Calu3 (cell line): ENCODE results near the gene TRIM45. TPM values are rescaled to one million over a fixed set of nuclear protein-coding genes. Genes with fewer than 3 reads are reported as not detected.
A peak's percentile ranks its signal among the peaks of the same experiment; 100 is the strongest.
"Not testable (repeated sequence)": the region's sequence is repeated elsewhere in the genome, so short reads cannot be mapped to it uniquely, and the experiment has no call there.

ENCODE experiments used
- BruUV-seq: library from RNA; stranded (reverse); fragments of 400-500 nt; replicated peaks from 2 replicates; lab custom pipeline; 2021; lab: Mats Ljungman, UMichigan
- CTCF ChIA-PET: fragments of 300-600 bp; sonication (Branson Sonifier 250); formaldehyde crosslinking; loops from one replicate; lab custom pipeline; 2022; ENCODE audit warnings: antibody characterized with exemption; lab: Charles Lee
- DNase-seq: peaks from one replicate; pipeline ENCODE4 v3.0.0; 2022
- H3K27ac Mint-ChIP-seq: one replicate; pipeline ENCODE4 v1.8.0; 2022; ENCODE audit warnings: mixed read lengths; ENCODE audit not compliant: unreplicated experiment
- H3K27me3 Mint-ChIP-seq: one replicate; pipeline ENCODE4 v1.8.0; 2022; ENCODE audit warnings: mixed read lengths; ENCODE audit not compliant: unreplicated experiment
- H3K36me3 Mint-ChIP-seq: one replicate; pipeline ENCODE4 v1.8.0; 2022; ENCODE audit warnings: mild to moderate bottlenecking, moderate library complexity, mixed read lengths; ENCODE audit not compliant: insufficient read depth, unreplicated experiment
- H3K4me1 Mint-ChIP-seq: one replicate; pipeline ENCODE4 v1.8.0; 2022; ENCODE audit warnings: mild to moderate bottlenecking, low read depth, mixed read lengths; ENCODE audit not compliant: unreplicated experiment
- H3K4me3 Mint-ChIP-seq: one replicate; pipeline ENCODE4 v1.8.0; 2022; ENCODE audit warnings: mild to moderate bottlenecking, low read depth, moderate library complexity, mixed read lengths; ENCODE audit not compliant: unreplicated experiment
- H3K9me3 Mint-ChIP-seq: one replicate; pipeline ENCODE4 v1.8.0; 2022; ENCODE audit warnings: low read depth, mixed read lengths; ENCODE audit not compliant: unreplicated experiment
- CTCF ChIP-seq: fragments of 200-600 bp; IDR thresholded peaks from one replicate; pipeline ENCODE4 v1.8.0; 2022; ENCODE audit warnings: antibody characterized with exemption; ENCODE audit not compliant: unreplicated experiment
- intact Hi-C: fragments of 100-400 bp; cut with micrococcal nuclease; formaldehyde crosslinking; loops from one replicate; pipeline ENCODE4 v1.10.0; 2022; ENCODE audit not compliant: unreplicated experiment
- total RNA-seq: library from RNA; stranded (reverse); gene quantifications from 2 replicates; pipeline ENCODE4 v1.2.3, GENCODE V29; 2022

The TRIM45 gene
- total RNA-seq, 1 experiment from 2014 or later = 4.3 TPM

- intact Hi-C loops = no loop called here
- BruUV-seq = no TSS peak
- CTCF ChIA-PET = no interaction called here
- H3K9me3 Mint-ChIP-seq = no peaks in the 10 kb centered on the region
- TF ChIP-seq CTCF = no peak
- H3K27ac Mint-ChIP-seq = no peak overlapping the region
- H3K4me3 Mint-ChIP-seq = no peak overlapping the region
- H3K36me3 Mint-ChIP-seq = peaks cover 16% of the 10 kb centered on the region
- H3K4me1 Mint-ChIP-seq = peaks cover 23% of the 10 kb centered on the region
- H3K27me3 Mint-ChIP-seq = no peaks in the 10 kb centered on the region
- no peak for DNase-seq
Measured at GRCh38 chr1:117107364-117107763, 14.2 kb downstream of the TRIM45 start.

DNA sequence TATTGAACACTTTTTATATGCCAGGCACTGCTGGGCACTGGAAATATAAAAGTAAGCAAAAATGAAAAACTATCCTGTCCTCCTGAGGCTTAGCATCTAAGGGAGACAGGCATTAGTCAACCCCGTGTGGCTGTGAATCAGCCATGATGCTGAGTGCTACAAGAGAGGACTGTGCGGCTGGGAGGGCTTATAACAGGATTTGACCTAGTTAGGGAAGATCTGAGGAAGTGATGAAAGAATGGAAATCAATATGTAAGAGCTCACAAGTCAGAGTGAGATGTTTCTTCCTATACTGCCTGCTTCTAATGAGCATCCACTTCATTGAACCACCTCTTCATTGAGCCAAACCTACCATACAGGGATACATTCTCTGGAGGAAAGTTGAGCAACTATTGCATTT lies 15.1 kb downstream of the TRIM45 start:
- peaks cover 16% of the 10 kb centered on the region for H3K36me3 Mint-ChIP-seq
- no peaks in the 10 kb centered on the region for H3K9me3 Mint-ChIP-seq
- no peak overlapping the region for H3K27ac Mint-ChIP-seq
- H3K4me1 Mint-ChIP-seq = peaks cover 23% of the 10 kb centered on the region
- H3K4me3 Mint-ChIP-seq = no peak overlapping the region
- intact Hi-C loops = no loop called here
- BruUV-seq = no TSS peak
- DNase-seq = no peak
- CTCF ChIA-PET = no interaction called here
- TF ChIP-seq CTCF = no peak
- no peaks in the 10 kb centered on the region for H3K27me3 Mint-ChIP-seq

DNA sequence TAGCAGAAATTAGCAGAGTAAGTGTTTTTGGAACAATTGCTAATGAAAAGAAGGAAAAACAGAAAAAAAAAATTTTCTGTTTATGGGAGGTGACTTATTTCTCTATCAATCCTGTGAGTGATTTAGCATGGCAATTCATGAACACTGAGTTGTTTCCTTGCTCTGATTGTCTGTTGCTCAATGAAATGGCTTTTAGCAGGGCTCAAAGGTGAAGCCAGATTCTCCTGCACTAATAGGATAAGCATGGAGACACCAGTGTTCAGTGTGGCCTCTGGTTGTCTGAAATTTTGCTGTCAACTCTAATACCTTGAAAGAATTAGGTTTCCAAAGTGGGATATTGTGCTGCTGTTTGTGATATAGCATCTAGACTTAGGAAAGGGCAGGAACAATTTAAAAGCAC lies 15.8 kb downstream of the TRIM45 start:
- H3K27me3 Mint-ChIP-seq = no peaks in the 10 kb centered on the region
- H3K27ac Mint-ChIP-seq = no peak overlapping the region
- CTCF ChIA-PET = no interaction called here
- no peaks in the 10 kb centered on the region for H3K9me3 Mint-ChIP-seq
- intact Hi-C loops = no loop called here
- DNase-seq = no peak
- TF ChIP-seq CTCF = no peak
- BruUV-seq = no TSS peak
- no peak overlapping the region for H3K4me3 Mint-ChIP-seq
- H3K4me1 Mint-ChIP-seq = peaks cover 19% of the 10 kb centered on the region
- H3K36me3 Mint-ChIP-seq = peaks cover 16% of the 10 kb centered on the region

DNA sequence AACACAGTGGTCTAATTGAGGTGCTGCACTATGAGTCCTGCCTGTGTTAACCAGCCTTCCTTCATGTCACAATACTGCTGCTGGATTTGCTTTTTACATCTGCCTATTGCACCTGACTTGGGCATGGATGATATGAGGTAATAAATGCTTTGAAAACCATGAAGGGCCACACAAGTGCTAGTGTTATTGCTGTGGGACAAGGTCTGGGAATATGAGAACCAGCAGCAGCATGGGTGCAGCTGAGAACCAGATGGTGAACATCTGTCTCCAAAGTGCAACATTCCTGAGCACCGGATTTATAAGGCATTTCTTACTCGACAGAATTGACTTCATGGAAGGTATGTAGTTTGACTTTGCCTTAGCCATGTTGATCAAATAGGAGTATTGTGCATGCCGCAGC lies 16.6 kb downstream of the TRIM45 start:
- TF ChIP-seq CTCF = no peak
- BruUV-seq = no TSS peak
- DNase-seq = no peak
- Mint-ChIP-seq H3K27ac (no peak overlapping the region), H3K27me3 (no peaks in the 10 kb centered on the region), H3K4me3 (no peak overlapping the region), H3K4me1 (peaks cover 12% of the 10 kb centered on the region), H3K36me3 (peaks cover 16% of the 10 kb centered on the region), H3K9me3 (no peaks in the 10 kb centered on the region)
- intact Hi-C loops = no loop called here
- CTCF ChIA-PET = no interaction called here

DNA sequence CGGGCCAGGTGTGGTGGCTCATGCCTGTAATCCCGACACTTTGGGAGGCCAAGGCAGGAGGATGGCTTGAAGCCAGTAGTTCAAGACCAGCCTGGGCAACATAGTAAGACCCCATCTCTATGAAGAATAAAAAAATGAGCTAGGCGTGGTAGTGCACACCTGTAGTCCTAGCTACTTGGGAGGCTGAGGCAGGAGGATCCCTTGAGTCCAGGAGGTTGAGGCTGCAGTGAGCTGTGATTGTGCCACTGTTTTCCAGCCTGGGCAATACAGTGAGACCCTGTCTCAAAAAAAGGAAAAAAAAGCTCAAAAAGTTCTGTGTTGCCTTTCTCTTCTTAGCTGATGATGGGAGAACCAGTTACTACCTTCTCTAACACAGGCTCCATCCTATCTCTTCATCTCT lies 19.7 kb downstream of the TRIM45 start:
- H3K27me3 Mint-ChIP-seq, DNase-seq, intact Hi-C loops, H3K36me3 Mint-ChIP-seq, H3K27ac Mint-ChIP-seq, H3K4me1 Mint-ChIP-seq, CTCF ChIA-PET, H3K9me3 Mint-ChIP-seq, H3K4me3 Mint-ChIP-seq: not testable (repeated sequence)
- TSS peak; percentile 76 for BruUV-seq
